K562 (cell line): ENCODE results near the gene VPS50. TPM values are rescaled to one million over a fixed set of nuclear protein-coding genes. Genes with fewer than 3 reads are reported as not detected.

ENCODE experiments used
- CBX3 ChIP-seq, 2 experiments: IDR thresholded peaks; 1 replicate in 1 of 2; 2 replicates in 1 of 2; pipeline ENCODE4 v1.6.1; 2012; ENCODE audit warnings: inconsistent platforms in 2 of 2, low read length in 2 of 2, borderline replicate concordance in 1 of 2, control low read depth in 1 of 2
- GATAD2B ChIP-seq: fragments of 450-650 bp; IDR thresholded peaks from 2 replicates; pipeline ENCODE4 v1.6.1; 2017; ENCODE audit warnings: mild to moderate bottlenecking, borderline replicate concordance
- KDM5B ChIP-seq: fragments of 200-600 bp; sonication (generic); IDR thresholded peaks from 2 replicates; pipeline ENCODE4 v1.6.1; 2012; ENCODE audit warnings: low read depth, mild to moderate bottlenecking, moderate library complexity, low read length, control low read depth, inconsistent platforms; ENCODE audit not compliant: insufficient replicate concordance
- PML ChIP-seq: IDR thresholded peaks from 2 replicates; pipeline ENCODE4 v1.6.1; 2012; ENCODE audit warnings: low read length, inconsistent platforms
- RBM15 ChIP-seq: fragments of 200-400 bp; formaldehyde crosslinking; IDR thresholded peaks from 2 replicates; pipeline ENCODE4 v1.6.1; 2018; ENCODE audit warnings: mild to moderate bottlenecking, low read length, moderate library complexity; ENCODE audit not compliant: insufficient read depth
- TAF15 ChIP-seq: fragments of 200-400 bp; formaldehyde crosslinking; IDR thresholded peaks from 2 replicates; pipeline ENCODE4 v1.6.1; 2017; ENCODE audit warnings: mild to moderate bottlenecking, low read depth, low read length, moderate library complexity
- THRAP3 ChIP-seq: fragments of 450-650 bp; IDR thresholded peaks from 2 replicates; pipeline ENCODE4 v1.6.1; 2016; ENCODE audit warnings: mild to moderate bottlenecking, inconsistent platforms, borderline replicate concordance
- ZNF134 ChIP-seq: fragments of 250-450 bp; sonication (Bioruptor Pico); conservative IDR thresholded peaks from 2 replicates; pipeline ENCODE4 v1.4.0; 2020
- ZNF316 ChIP-seq: fragments of 450-650 bp; IDR thresholded peaks from 2 replicates; pipeline ENCODE4 v1.6.1; 2016
- polyA plus RNA-seq, 8 experiments: library from polyadenylated mRNA; depleted of rRNA in 4 of 8; stranded (reverse) in 5 of 8; unstranded in 3 of 8; fragments of >200 nt; fragmentation: Nextera tagmentation in 2 of 8; fragmentation: Illumina TruSeq in 1 of 8; extraction: Ambion mirVana in 2 of 8; extraction: Trizol in 1 of 8; gene quantifications; 2 replicates each; pipeline versions ENCODE4 v1.2.1 to v1.2.3, GENCODE V29; 2011 to 2014; ENCODE audit warnings: inconsistent platforms in 1 of 8, missing spikeins in 1 of 8
- total RNA-seq, 7 experiments: library from RNA; depleted of rRNA in 6 of 7; stranded (reverse); fragments of >200 nt in 6 of 7; fragmentation: Illumina TruSeq in 2 of 7; extraction: Trizol in 2 of 7; gene quantifications; 2 replicates each; pipeline versions ENCODE4 v1.2.1 to v1.2.3, GENCODE V29; 2011 to 2021; ENCODE audit warnings: low replicate concordance in 1 of 7
- TF ChIP-seq, protein P1 (sequence below): fragments of 450-650 bp; IDR thresholded peaks from 2 replicates; pipeline ENCODE4 v1.6.1; 2016
- TF ChIP-seq, protein P2 (sequence below): fragments of 450-650 bp; IDR thresholded peaks from 2 replicates; pipeline ENCODE4 v1.6.1; 2016; ENCODE audit warnings: mild to moderate bottlenecking, moderate library complexity
- TF ChIP-seq, protein P3 (sequence below): sonication (generic); formaldehyde crosslinking; IDR thresholded peaks from 2 replicates; pipeline ENCODE4 v1.4.0; 2020; ENCODE audit warnings: mild to moderate bottlenecking, missing genetic modification reagents

VPS50 gene
- total and polyA plus RNA-seq, 9 of the 15 experiments (the other 6 are each of a cell fraction or from before 2014, with no cell fraction given), result 10.5 to 29.4 (median 15.8) TPM

DNA sequence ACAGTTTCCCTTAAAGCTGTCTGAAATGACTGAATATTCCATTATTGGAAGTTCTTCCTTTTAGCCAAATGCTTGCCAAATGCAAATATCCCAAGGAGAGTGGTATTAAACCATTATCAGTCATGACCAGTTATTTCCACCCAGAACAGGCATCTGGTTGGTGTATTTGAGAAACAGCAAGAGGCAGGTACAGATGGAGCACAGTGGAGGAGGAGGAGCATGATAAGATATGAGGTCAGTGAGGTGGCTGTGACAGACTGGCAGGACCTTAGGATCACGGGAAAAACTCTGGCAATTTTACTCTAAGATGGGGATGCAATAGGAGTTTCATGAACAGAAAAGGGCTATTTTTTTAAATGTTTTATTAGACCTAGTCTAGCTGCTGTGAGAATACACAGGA is 12.3 kb upstream of the VPS50 start (continued):
- TF ChIP-seq, protein P1, sequence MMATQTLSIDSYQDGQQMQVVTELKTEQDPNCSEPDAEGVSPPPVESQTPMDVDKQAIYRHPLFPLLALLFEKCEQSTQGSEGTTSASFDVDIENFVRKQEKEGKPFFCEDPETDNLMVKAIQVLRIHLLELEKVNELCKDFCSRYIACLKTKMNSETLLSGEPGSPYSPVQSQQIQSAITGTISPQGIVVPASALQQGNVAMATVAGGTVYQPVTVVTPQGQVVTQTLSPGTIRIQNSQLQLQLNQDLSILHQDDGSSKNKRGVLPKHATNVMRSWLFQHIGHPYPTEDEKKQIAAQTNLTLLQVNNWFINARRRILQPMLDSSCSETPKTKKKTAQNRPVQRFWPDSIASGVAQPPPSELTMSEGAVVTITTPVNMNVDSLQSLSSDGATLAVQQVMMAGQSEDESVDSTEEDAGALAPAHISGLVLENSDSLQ, result peak; percentile 77
- TF ChIP-seq PML (peak; percentile 14; the same call in 1 of the 2 replicates), ZNF134 (CRISPR knock-in tag) (no peak), ZNF316 (no peak), THRAP3 (no peak), GATAD2B (no peak), RBM15 (no peak), CBX3 (IDR thresholded peaks at IDR 0.05; ENCODE audit: borderline replicate concordance in 1 of 2, low read length in 2 of 2) (no peak), TAF15 (no peak), KDM5B (peak; percentile 26)
- TF ChIP-seq, protein P2, sequence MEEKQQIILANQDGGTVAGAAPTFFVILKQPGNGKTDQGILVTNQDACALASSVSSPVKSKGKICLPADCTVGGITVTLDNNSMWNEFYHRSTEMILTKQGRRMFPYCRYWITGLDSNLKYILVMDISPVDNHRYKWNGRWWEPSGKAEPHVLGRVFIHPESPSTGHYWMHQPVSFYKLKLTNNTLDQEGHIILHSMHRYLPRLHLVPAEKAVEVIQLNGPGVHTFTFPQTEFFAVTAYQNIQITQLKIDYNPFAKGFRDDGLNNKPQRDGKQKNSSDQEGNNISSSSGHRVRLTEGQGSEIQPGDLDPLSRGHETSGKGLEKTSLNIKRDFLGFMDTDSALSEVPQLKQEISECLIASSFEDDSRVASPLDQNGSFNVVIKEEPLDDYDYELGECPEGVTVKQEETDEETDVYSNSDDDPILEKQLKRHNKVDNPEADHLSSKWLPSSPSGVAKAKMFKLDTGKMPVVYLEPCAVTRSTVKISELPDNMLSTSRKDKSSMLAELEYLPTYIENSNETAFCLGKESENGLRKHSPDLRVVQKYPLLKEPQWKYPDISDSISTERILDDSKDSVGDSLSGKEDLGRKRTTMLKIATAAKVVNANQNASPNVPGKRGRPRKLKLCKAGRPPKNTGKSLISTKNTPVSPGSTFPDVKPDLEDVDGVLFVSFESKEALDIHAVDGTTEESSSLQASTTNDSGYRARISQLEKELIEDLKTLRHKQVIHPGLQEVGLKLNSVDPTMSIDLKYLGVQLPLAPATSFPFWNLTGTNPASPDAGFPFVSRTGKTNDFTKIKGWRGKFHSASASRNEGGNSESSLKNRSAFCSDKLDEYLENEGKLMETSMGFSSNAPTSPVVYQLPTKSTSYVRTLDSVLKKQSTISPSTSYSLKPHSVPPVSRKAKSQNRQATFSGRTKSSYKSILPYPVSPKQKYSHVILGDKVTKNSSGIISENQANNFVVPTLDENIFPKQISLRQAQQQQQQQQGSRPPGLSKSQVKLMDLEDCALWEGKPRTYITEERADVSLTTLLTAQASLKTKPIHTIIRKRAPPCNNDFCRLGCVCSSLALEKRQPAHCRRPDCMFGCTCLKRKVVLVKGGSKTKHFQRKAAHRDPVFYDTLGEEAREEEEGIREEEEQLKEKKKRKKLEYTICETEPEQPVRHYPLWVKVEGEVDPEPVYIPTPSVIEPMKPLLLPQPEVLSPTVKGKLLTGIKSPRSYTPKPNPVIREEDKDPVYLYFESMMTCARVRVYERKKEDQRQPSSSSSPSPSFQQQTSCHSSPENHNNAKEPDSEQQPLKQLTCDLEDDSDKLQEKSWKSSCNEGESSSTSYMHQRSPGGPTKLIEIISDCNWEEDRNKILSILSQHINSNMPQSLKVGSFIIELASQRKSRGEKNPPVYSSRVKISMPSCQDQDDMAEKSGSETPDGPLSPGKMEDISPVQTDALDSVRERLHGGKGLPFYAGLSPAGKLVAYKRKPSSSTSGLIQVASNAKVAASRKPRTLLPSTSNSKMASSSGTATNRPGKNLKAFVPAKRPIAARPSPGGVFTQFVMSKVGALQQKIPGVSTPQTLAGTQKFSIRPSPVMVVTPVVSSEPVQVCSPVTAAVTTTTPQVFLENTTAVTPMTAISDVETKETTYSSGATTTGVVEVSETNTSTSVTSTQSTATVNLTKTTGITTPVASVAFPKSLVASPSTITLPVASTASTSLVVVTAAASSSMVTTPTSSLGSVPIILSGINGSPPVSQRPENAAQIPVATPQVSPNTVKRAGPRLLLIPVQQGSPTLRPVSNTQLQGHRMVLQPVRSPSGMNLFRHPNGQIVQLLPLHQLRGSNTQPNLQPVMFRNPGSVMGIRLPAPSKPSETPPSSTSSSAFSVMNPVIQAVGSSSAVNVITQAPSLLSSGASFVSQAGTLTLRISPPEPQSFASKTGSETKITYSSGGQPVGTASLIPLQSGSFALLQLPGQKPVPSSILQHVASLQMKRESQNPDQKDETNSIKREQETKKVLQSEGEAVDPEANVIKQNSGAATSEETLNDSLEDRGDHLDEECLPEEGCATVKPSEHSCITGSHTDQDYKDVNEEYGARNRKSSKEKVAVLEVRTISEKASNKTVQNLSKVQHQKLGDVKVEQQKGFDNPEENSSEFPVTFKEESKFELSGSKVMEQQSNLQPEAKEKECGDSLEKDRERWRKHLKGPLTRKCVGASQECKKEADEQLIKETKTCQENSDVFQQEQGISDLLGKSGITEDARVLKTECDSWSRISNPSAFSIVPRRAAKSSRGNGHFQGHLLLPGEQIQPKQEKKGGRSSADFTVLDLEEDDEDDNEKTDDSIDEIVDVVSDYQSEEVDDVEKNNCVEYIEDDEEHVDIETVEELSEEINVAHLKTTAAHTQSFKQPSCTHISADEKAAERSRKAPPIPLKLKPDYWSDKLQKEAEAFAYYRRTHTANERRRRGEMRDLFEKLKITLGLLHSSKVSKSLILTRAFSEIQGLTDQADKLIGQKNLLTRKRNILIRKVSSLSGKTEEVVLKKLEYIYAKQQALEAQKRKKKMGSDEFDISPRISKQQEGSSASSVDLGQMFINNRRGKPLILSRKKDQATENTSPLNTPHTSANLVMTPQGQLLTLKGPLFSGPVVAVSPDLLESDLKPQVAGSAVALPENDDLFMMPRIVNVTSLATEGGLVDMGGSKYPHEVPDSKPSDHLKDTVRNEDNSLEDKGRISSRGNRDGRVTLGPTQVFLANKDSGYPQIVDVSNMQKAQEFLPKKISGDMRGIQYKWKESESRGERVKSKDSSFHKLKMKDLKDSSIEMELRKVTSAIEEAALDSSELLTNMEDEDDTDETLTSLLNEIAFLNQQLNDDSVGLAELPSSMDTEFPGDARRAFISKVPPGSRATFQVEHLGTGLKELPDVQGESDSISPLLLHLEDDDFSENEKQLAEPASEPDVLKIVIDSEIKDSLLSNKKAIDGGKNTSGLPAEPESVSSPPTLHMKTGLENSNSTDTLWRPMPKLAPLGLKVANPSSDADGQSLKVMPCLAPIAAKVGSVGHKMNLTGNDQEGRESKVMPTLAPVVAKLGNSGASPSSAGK, result no peak
- TF ChIP-seq, protein P3, sequence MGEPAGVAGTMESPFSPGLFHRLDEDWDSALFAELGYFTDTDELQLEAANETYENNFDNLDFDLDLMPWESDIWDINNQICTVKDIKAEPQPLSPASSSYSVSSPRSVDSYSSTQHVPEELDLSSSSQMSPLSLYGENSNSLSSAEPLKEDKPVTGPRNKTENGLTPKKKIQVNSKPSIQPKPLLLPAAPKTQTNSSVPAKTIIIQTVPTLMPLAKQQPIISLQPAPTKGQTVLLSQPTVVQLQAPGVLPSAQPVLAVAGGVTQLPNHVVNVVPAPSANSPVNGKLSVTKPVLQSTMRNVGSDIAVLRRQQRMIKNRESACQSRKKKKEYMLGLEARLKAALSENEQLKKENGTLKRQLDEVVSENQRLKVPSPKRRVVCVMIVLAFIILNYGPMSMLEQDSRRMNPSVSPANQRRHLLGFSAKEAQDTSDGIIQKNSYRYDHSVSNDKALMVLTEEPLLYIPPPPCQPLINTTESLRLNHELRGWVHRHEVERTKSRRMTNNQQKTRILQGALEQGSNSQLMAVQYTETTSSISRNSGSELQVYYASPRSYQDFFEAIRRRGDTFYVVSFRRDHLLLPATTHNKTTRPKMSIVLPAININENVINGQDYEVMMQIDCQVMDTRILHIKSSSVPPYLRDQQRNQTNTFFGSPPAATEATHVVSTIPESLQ (CRISPR knock-in tag), result no peak
